Measurements from ENCODE around the gene SHB. TPM values are rescaled to one million over a fixed set of nuclear protein-coding genes. Genes with fewer than 3 reads are reported as not detected.

SHB gene
- total RNA-seq, 6 donors from 2014 or later, result 29.3 to 51.2 (median 33.3) TPM

GRCh38 chr9:37997636-37998374 lies 71.2 kb downstream of the SHB start:
- ATAC-seq (ENCODE audit: low FRiP score in 2 of 2) (no peak), DNase-seq (no peak)
- Histone ChIP-seq H3K4me3 (no peak overlapping the region), H3K27ac (no peak overlapping the region), H3K27me3 (no peaks in the 10 kb centered on the region), H3K9me3 (no peaks in the 10 kb centered on the region), H3K36me3 (no peaks in the 10 kb centered on the region), H3K4me1 (peaks cover 30 to 46% (median 40%) of the 10 kb centered on the region in 4 donors)
- no peak for TF ChIP-seq CTCF (IDR thresholded peaks at IDR 0.05)
- TF ChIP-seq EP300 (IDR thresholded peaks at IDR 0.05), result no peak
- no peak for TF ChIP-seq POLR2A (IDR thresholded peaks at IDR 0.05)
- TF ChIP-seq POLR2AphosphoS5 (IDR thresholded peaks at IDR 0.05), result no peak
- WGBS, 2 donors, result 76 to 86% methylated on average over 9 to 14 of the region's 15 CpGs

GRCh38 chr9:37996819-37997217 lies 72.2 kb downstream of the SHB start:
- Histone ChIP-seq H3K9me3 (no peaks in the 10 kb centered on the region), H3K36me3 (no peaks in the 10 kb centered on the region), H3K4me1 (peaks cover 30 to 50% (median 44%) of the 10 kb centered on the region in 4 donors), H3K27me3 (no peaks in the 10 kb centered on the region), H3K27ac (no peak overlapping the region), H3K4me3 (no peak overlapping the region)
- no peak for ATAC-seq (ENCODE audit: low FRiP score in 2 of 2)
- 90 to 97% methylated on average over 4 of the region's 4 CpGs for WGBS, 2 donors
- TF ChIP-seq EP300 (IDR thresholded peaks at IDR 0.05) (no peak), POLR2A (IDR thresholded peaks at IDR 0.05) (no peak), CTCF (IDR thresholded peaks at IDR 0.05) (no peak), POLR2AphosphoS5 (IDR thresholded peaks at IDR 0.05) (no peak)
- DNase-seq, result no peak

GRCh38 chr9:37995961-37996818 lies 72.8 kb downstream of the SHB start:
- WGBS, 2 donors, result 86 to 100% methylated on average over 1 to 5 of the region's 5 CpGs
- no peak for ATAC-seq (ENCODE audit: low FRiP score in 2 of 2)
- DNase-seq, result no peak
- Histone ChIP-seq H3K4me1 (peaks cover 30 to 50% (median 44%) of the 10 kb centered on the region in 4 donors), H3K27me3 (no peaks in the 10 kb centered on the region), H3K4me3 (no peak overlapping the region), H3K9me3 (no peaks in the 10 kb centered on the region), H3K27ac (peak overlapping the region in 2 of 4 donors; percentile 60 to 67), H3K36me3 (no peaks in the 10 kb centered on the region)
- no peak for TF ChIP-seq EP300 (IDR thresholded peaks at IDR 0.05)
- TF ChIP-seq POLR2AphosphoS5 (IDR thresholded peaks at IDR 0.05), result no peak
- no peak for TF ChIP-seq CTCF (IDR thresholded peaks at IDR 0.05)
- no peak for TF ChIP-seq POLR2A (IDR thresholded peaks at IDR 0.05)

GRCh38 chr9:37995348-37995737 lies 73.7 kb downstream of the SHB start:
- 52 to 72% methylated on average over 4 to 6 of the region's 6 CpGs for WGBS, 2 donors
- Histone ChIP-seq H3K27ac (peak overlapping the region; percentile 60 to 80 (median 72)), H3K4me3 (no peak overlapping the region), H3K36me3 (no peaks in the 10 kb centered on the region), H3K9me3 (no peaks in the 10 kb centered on the region), H3K4me1 (peaks cover 30 to 50% (median 44%) of the 10 kb centered on the region in 4 donors), H3K27me3 (no peaks in the 10 kb centered on the region)
- peak; percentile 16 to 25 for ATAC-seq (ENCODE audit: low FRiP score in 2 of 2)
- no peak for TF ChIP-seq EP300 (IDR thresholded peaks at IDR 0.05)
- TF ChIP-seq POLR2AphosphoS5 (IDR thresholded peaks at IDR 0.05), result no peak
- TF ChIP-seq POLR2A (IDR thresholded peaks at IDR 0.05), result no peak
- no peak for TF ChIP-seq CTCF (IDR thresholded peaks at IDR 0.05)
- no peak for DNase-seq
